Heart left ventricle (tissue), 13 donors: Measurements from ENCODE around the gene ZNF614.

ENCODE experiments used
- POLR2A ChIP-seq, 2 donors: fragments of 450-650 bp; IDR thresholded peaks; one replicate each; pipeline ENCODE4 v1.6.1; 2017; ENCODE audit warnings: antibody characterized with exemption in 2 of 2, mild to moderate bottlenecking in 2 of 2, moderate library complexity in 2 of 2
- TF ChIP-seq, protein P1 (sequence below), 12 donors: fragments of 200-600 bp; sonication (generic) in 4 of 12; IDR thresholded peaks; one replicate each; pipeline versions ENCODE4 v1.5.0 to v1.8.0; 2018 to 2022; ENCODE audit warnings: antibody characterized with exemption in 12 of 12, mild to moderate bottlenecking in 5 of 12
- donor health status: ischemic (EF 13 %, LVEDD 7.1; RV severe dilation, severe dysfunction).
- donor health status: DM: no; HTN: yes; CAD: no.
- donor health status: DM: no; HTN: no; CAD: no.
- donor health status: ischemic (EF 25% LVEDD 6.9; RV normal size, moderate dysfunction).
- donor health status: ischemic (EF 25% LVEDD 5.7; RV mildly dilated, moderate dysfunction).
- donor health status: ischemic (EF 35%, LVEDD 5.7; RV mildly dilated, moderate dysfunction).
- donor health status: nonischemic (EF 11% LVEDD 7.7; RV severe dilation, severe dysfunction).
- donor health status: DM: yes; HTN: yes; CAD: no.
- donor health status: PGD.
- donor health status: ischemic (EF 29% LVEDD 5.4; RV normal size, mild dysfunction).
- donor health status: nonischemic (EF 23%, LVEDD 6.1; RV moderate dilation, normal function).

DNA sequence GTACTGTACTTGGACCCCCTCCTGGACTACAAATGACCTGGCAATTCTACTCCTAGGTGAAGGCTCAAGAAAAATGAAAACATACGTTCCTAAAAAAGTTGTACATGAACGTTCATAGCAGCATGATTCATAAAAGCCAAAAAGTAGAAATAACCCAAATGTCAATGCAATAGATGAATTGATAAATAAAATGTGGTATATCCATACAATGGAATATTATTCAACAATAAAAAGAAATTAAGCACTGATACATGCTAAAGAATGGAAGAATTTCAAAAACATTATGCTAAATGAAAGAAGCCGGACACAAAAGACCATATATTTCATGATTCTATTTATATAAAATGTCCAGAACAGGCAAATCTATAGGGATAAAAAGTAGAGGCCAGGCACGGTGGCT is 11.0 kb upstream of the ZNF614 start:
- TF ChIP-seq, protein P1, sequence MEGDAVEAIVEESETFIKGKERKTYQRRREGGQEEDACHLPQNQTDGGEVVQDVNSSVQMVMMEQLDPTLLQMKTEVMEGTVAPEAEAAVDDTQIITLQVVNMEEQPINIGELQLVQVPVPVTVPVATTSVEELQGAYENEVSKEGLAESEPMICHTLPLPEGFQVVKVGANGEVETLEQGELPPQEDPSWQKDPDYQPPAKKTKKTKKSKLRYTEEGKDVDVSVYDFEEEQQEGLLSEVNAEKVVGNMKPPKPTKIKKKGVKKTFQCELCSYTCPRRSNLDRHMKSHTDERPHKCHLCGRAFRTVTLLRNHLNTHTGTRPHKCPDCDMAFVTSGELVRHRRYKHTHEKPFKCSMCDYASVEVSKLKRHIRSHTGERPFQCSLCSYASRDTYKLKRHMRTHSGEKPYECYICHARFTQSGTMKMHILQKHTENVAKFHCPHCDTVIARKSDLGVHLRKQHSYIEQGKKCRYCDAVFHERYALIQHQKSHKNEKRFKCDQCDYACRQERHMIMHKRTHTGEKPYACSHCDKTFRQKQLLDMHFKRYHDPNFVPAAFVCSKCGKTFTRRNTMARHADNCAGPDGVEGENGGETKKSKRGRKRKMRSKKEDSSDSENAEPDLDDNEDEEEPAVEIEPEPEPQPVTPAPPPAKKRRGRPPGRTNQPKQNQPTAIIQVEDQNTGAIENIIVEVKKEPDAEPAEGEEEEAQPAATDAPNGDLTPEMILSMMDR (IDR thresholded peaks at IDR 0.05) = no peak
- TF ChIP-seq POLR2A (IDR thresholded peaks at IDR 0.05) = no peak
